CD4-positive, CD25-positive, alpha-beta regulatory T cell (primary cell): Measurements from ENCODE around the gene CAMK2D. TPM values are rescaled to one million over a fixed set of nuclear protein-coding genes. Genes with fewer than 3 reads are reported as not detected.
"Not testable (repeated sequence)": the region's sequence is repeated elsewhere in the genome, so short reads cannot be mapped to it uniquely, and the experiment has no call there.

Source experiments
- ATAC-seq, 2 donors: fragments of 150-1000 bp; cut with Tn5 transposase; one replicate each; pipeline ENCODE4 v1.10.0; 2021; ENCODE audit warnings: low read depth in 2 of 2, moderate number of reproducible peaks in 2 of 2, moderate library complexity in 1 of 2
- DNase-seq, 3 donors: peaks; one replicate each; pipeline versions ENCODE4 v3.0.0 to v3.0.0-alpha.2; 2012 to 2022; ENCODE audit warnings: mixed read lengths in 1 of 3
- H3K27ac ChIP-seq: one replicate; pipeline ENCODE4 v1.7.0; 2013; ENCODE audit warnings: mild to moderate bottlenecking, low read length; ENCODE audit not compliant: insufficient read depth, poor library complexity, severe bottlenecking
- H3K27me3 ChIP-seq: one replicate; pipeline ENCODE4 v1.7.0; 2013; ENCODE audit warnings: low read length; ENCODE audit not compliant: control insufficient read depth, insufficient read depth
- H3K36me3 ChIP-seq: one replicate; pipeline ENCODE4 v1.7.0; 2013; ENCODE audit warnings: mild to moderate bottlenecking, low read length, moderate library complexity; ENCODE audit not compliant: control insufficient read depth, insufficient read depth
- H3K4me1 ChIP-seq: 2 replicates; pipeline ENCODE4 v1.7.0; 2013; ENCODE audit warnings: mild to moderate bottlenecking, low read length; ENCODE audit not compliant: insufficient read depth, control insufficient read depth, poor library complexity, severe bottlenecking
- H3K4me3 ChIP-seq: one replicate; pipeline ENCODE4 v1.7.0; 2013; ENCODE audit warnings: low read depth, mild to moderate bottlenecking, low read length, moderate library complexity
- H3K9me3 ChIP-seq, 2 experiments: 1 replicate in 1 of 2; 2 replicates in 1 of 2; pipeline ENCODE4 v1.7.0; 2013; ENCODE audit warnings: low read length in 2 of 2, mild to moderate bottlenecking in 1 of 2, moderate library complexity in 1 of 2; ENCODE audit not compliant: control insufficient read depth in 2 of 2
- H3K27ac Mint-ChIP-seq, 3 donors: one replicate each; pipeline ENCODE4 v1.8.0; 2020 to 2022; ENCODE audit warnings: mild to moderate bottlenecking in 3 of 3, mixed read lengths in 3 of 3, moderate library complexity in 2 of 3
- H3K27me3 Mint-ChIP-seq: one replicate; pipeline ENCODE4 v1.8.0; 2022; ENCODE audit warnings: mild to moderate bottlenecking, mixed read lengths
- H3K36me3 Mint-ChIP-seq: one replicate; pipeline ENCODE4 v1.8.0; 2020; ENCODE audit warnings: mixed read lengths
- H3K4me1 Mint-ChIP-seq, 4 donors: one replicate each; pipeline ENCODE4 v1.8.0; 2020 to 2022; ENCODE audit warnings: mixed read lengths in 4 of 4, mild to moderate bottlenecking in 1 of 4
- H3K4me3 Mint-ChIP-seq, 4 donors: one replicate each; pipeline ENCODE4 v1.8.0; 2020 to 2022; ENCODE audit warnings: mild to moderate bottlenecking in 4 of 4, mixed read lengths in 4 of 4, moderate library complexity in 3 of 4
- H3K9me3 Mint-ChIP-seq, 7 donors: one replicate each; pipeline ENCODE4 v1.8.0; 2020 to 2022; ENCODE audit warnings: mixed read lengths in 7 of 7, mild to moderate bottlenecking in 3 of 7, moderate library complexity in 2 of 7
- polyA plus RNA-seq, 4 donors: library from polyadenylated mRNA; unstranded; fragments of 300-500 nt; fragmentation: Illumina TruSeq; gene quantifications; one replicate each; pipeline ENCODE4 v1.2.3, GENCODE V29; 2021
- total RNA-seq: library from RNA; stranded (reverse); gene quantifications from one replicate; pipeline ENCODE4 v1.2.3, GENCODE V29; 2022

The CAMK2D gene
- total and polyA plus RNA-seq, 5 donors from 2014 or later = 24.5 to 42.7 (median 26.2) TPM

GRCh38 chr4:113692809-113693411, 68.6 kb downstream of the CAMK2D start:
- Histone ChIP-seq H3K36me3 (no peaks in the 10 kb centered on the region), H3K4me1 (peaks cover 11% of the 10 kb centered on the region), H3K9me3 (no peaks in the 10 kb centered on the region), H3K27me3 (no peaks in the 10 kb centered on the region), H3K4me3 (peak overlapping the region; percentile 33), H3K27ac (peak overlapping the region; percentile 44)
- DNase-seq = peak in 1 of 3 donors; percentile 44
- Mint-ChIP-seq H3K4me1 (peaks cover 38 to 39% (median 38%) of the 10 kb centered on the region in 4 donors), H3K4me3 (peak overlapping the region in 3 of 4 donors; percentile 10 to 39 (median 16)), H3K27me3 (no peaks in the 10 kb centered on the region), H3K9me3 (no peaks in the 10 kb centered on the region), H3K36me3 (peaks cover 9% of the 10 kb centered on the region), H3K27ac (peak overlapping the region; percentile 18 to 82 (median 27))
- peak in 1 of 2 donors; percentile 48 for ATAC-seq

- H3K36me3 ChIP-seq = no peaks in the 10 kb centered on the region
- peaks cover 45 to 50% (median 49%) of the 10 kb centered on the region in 4 donors for H3K4me1 Mint-ChIP-seq
Measured at GRCh38 chr4:113691676-113692075, 69.9 kb downstream of the CAMK2D start.

GRCh38 chr4:113689394-113689793, 72.1 kb downstream of the CAMK2D start:
- Mint-ChIP-seq H3K27me3 (no peaks in the 10 kb centered on the region), H3K27ac (peak overlapping the region in 2 of 3 donors; percentile 23 to 45), H3K9me3 (no peaks in the 10 kb centered on the region), H3K36me3 (peaks cover 9% of the 10 kb centered on the region), H3K4me3 (peak overlapping the region in 2 of 4 donors; percentile 4 to 58), H3K4me1 (peaks cover 44 to 61% (median 51%) of the 10 kb centered on the region in 4 donors)
- Histone ChIP-seq H3K36me3 (no peaks in the 10 kb centered on the region), H3K9me3 (no peaks in the 10 kb centered on the region), H3K4me3 (no peak overlapping the region), H3K27ac (no peak overlapping the region), H3K4me1 (peaks cover 33% of the 10 kb centered on the region), H3K27me3 (no peaks in the 10 kb centered on the region)
- no peak for ATAC-seq
- no peak for DNase-seq

More at GRCh38 chr4:113691676-113692075, 69.9 kb downstream of the CAMK2D start:
- Mint-ChIP-seq H3K9me3 (no peaks in the 10 kb centered on the region), H3K27me3 (no peaks in the 10 kb centered on the region), H3K4me3 (no peak overlapping the region), H3K27ac (no peak overlapping the region), H3K36me3 (peaks cover 9% of the 10 kb centered on the region)
- ATAC-seq = no peak
- H3K4me3 ChIP-seq = no peak overlapping the region
- no peaks in the 10 kb centered on the region for H3K27me3 ChIP-seq
- peaks cover 23% of the 10 kb centered on the region for H3K4me1 ChIP-seq
- DNase-seq = no peak
- no peaks in the 10 kb centered on the region for H3K9me3 ChIP-seq
- H3K27ac ChIP-seq = no peak overlapping the region

- Mint-ChIP-seq H3K27me3 (no peaks in the 10 kb centered on the region), H3K36me3 (peaks cover 9% of the 10 kb centered on the region), H3K9me3 (no peaks in the 10 kb centered on the region), H3K4me3 (peak overlapping the region in 3 of 4 donors; percentile 26 to 38 (median 37)), H3K27ac (peak overlapping the region; percentile 4 to 50 (median 33)), H3K4me1 (peaks cover 40 to 74% (median 57%) of the 10 kb centered on the region in 4 donors)
- Histone ChIP-seq H3K36me3 (no peaks in the 10 kb centered on the region), H3K27ac (no peak overlapping the region), H3K4me3 (peak overlapping the region; percentile 28), H3K4me1 (peaks cover 44% of the 10 kb centered on the region), H3K9me3 (no peaks in the 10 kb centered on the region), H3K27me3 (no peaks in the 10 kb centered on the region)
- ATAC-seq (no peak), DNase-seq (peak in 2 of 3 donors; percentile 32 to 51)
Measured at GRCh38 chr4:113687067-113687718, 74.3 kb downstream of the CAMK2D start.

DNA sequence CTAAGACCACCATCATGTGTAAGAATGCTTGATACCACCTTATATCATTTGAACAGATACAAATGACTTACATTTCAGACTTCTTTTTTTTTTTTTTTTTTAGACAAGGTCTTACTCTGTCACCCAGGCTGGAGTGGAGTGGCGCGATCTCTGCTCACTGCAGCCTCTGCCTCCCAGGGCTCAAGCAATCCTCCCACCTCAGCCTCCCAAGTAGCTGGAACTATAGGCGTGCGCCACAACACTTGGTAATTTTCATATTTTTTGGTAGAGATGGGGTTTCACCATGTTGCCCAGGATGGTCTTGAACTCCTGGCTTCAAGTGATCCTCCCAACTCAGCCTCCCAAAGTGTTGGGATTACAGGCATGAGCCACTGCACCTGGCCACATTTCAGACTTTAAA, 76.4 kb downstream of the CAMK2D start:
- not testable (repeated sequence) for H3K27me3 ChIP-seq, DNase-seq, H3K36me3 ChIP-seq, H3K4me3 Mint-ChIP-seq, H3K4me3 ChIP-seq, ATAC-seq, H3K27me3 Mint-ChIP-seq, H3K27ac ChIP-seq, H3K9me3 ChIP-seq, H3K9me3 Mint-ChIP-seq
- Mint-ChIP-seq H3K27ac (peak overlapping the region; percentile 53 to 76 (median 75)), H3K4me1 (peaks cover 40 to 63% (median 56%) of the 10 kb centered on the region in 4 donors), H3K36me3 (peaks cover 21% of the 10 kb centered on the region)
- H3K4me1 ChIP-seq = peaks cover 47% of the 10 kb centered on the region

DNA sequence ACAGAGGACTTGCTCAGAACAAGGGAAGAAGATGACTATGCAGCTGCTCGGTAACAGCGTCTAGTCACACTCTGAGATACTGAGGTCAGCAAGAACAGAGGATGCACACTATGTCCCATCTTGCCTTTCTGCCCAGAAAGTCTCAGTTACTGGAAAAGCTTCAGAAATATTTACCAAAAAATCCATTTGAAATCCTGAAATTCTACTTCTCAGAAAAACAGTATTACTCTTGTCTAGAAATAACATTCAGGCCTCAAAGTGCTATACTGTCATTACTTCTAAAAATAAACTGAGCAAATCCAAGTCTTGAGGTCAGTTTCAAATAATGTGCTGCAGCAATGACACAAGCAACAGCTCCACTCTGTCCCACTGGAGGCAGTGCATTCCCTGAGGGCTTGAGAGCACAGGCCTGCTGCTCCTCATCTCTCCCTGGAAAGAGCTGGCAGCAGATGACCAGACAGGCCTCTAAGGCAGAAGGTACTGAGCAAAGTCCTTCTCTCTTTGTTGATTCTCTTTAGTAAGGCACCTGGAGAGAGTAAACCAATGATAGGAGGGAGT, 76.9 kb downstream of the CAMK2D start:
- H3K27me3 ChIP-seq = no peaks in the 10 kb centered on the region
- peaks cover 3% of the 10 kb centered on the region for H3K36me3 ChIP-seq
- no peaks in the 10 kb centered on the region for H3K27me3 Mint-ChIP-seq
- peaks cover 20% of the 10 kb centered on the region for H3K36me3 Mint-ChIP-seq
- H3K9me3 ChIP-seq = peaks cover 0 to 4% of the 10 kb centered on the region in 2 experiments
- peak overlapping the region in 1 of 4 donors; percentile 23 for H3K4me3 Mint-ChIP-seq
- peak overlapping the region; percentile 65 for H3K27ac ChIP-seq
- peaks cover 39 to 59% (median 52%) of the 10 kb centered on the region in 4 donors for H3K4me1 Mint-ChIP-seq
- peaks cover 0 to 7% (median 3%) of the 10 kb centered on the region in 7 donors for H3K9me3 Mint-ChIP-seq
- peak overlapping the region; percentile 75 to 94 (median 76) for H3K27ac Mint-ChIP-seq
- ATAC-seq = peak in 1 of 2 donors; percentile 32
- DNase-seq = peak in 1 of 3 donors; percentile 68
- H3K4me1 ChIP-seq = peaks cover 47% of the 10 kb centered on the region
- H3K4me3 ChIP-seq = peak overlapping the region; percentile 48

DNA sequence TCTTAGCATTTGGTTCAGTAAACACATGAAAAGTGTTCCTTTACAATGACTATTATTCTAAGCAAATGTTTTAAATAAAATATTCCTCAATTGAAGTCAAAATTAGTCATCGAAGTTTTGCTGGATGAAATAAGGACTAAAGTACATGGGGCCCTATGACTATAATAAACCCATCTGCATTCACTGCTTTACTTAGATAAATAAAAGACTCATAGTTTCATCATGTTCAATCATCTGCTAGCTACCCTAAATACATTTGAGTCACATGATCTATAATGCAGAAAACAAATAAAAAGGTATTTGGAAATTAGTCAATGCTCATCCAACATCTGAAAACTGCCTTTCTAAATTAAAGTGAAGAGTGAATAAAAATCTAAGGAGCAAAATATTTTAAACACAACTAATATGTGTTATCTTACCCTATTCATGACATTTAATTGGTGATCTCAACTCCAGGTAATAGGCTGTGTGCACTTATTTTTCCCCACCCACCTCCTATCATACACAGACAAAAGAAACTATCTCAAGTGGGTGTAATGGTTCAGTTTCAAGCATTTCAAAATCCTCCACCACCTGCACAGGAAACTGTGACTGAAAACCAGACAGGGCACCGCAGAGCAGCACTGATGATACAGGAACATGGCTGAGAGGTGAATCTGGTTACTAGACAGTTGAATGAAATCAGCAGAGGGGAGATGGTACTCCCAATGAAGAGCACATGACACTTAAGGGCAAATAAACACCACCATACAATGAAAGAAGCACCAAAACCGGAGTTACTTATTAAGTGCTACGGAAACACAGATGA, 78.6 kb downstream of the CAMK2D start:
- peak overlapping the region; percentile 65 for H3K27ac ChIP-seq
- DNase-seq (peak; percentile 48 to 94 (median 78)), ATAC-seq (peak; percentile 96 to 98)
- Mint-ChIP-seq H3K4me3 (peak overlapping the region; percentile 5 to 65 (median 57)), H3K27me3 (no peaks in the 10 kb centered on the region), H3K4me1 (peaks cover 26 to 60% (median 48%) of the 10 kb centered on the region in 4 donors), H3K9me3 (peaks cover 0 to 7% (median 3%) of the 10 kb centered on the region in 7 donors), H3K36me3 (peaks cover 11% of the 10 kb centered on the region), H3K27ac (peak overlapping the region; percentile 75 to 94 (median 76))
- H3K27me3 ChIP-seq = no peaks in the 10 kb centered on the region
- H3K4me1 ChIP-seq = peaks cover 46% of the 10 kb centered on the region
- peaks cover 3% of the 10 kb centered on the region for H3K36me3 ChIP-seq
- peak overlapping the region; percentile 48 for H3K4me3 ChIP-seq
- peaks cover 0 to 4% of the 10 kb centered on the region in 2 experiments for H3K9me3 ChIP-seq
